K562 (cell line): ENCODE measurements around the gene COL23A1. TPM values are rescaled to one million over a fixed set of nuclear protein-coding genes. Genes with fewer than 3 reads are reported as not detected.

ENCODE experiments used
- ATAC-seq: fragments of 200-7000 bp; cut with Tn5 transposase; 3 replicates; pipeline ENCODE4 v1.9.1; 2020; ENCODE audit warnings: moderate library complexity
- BruUV-seq: library from RNA; stranded (reverse); fragments of 400-500 nt; replicated peaks from 2 replicates; lab custom pipeline; 2021; lab: Mats Ljungman, UMichigan
- CTCF ChIA-PET: fragments of 300-600 bp; formaldehyde crosslinking; extraction: SDS; loops from one replicate; lab custom pipeline; 2021; ENCODE audit warnings: low intra/inter-chr PET ratio; lab: Yijun Ruan, JAX
- POLR2A ChIA-PET: fragments of 300-600, 350-650 bp; sonication (Branson Sonifier 250); formaldehyde crosslinking; extraction: SDS; loops from one replicate; lab custom pipeline; 2021; ENCODE audit warnings: antibody characterized with exemption, inconsistent platforms; lab: Yijun Ruan, JAX
- DNase-seq, 4 experiments: peaks; one replicate each; pipeline versions ENCODE4 v3.0.0 to v3.0.0-alpha.2; 2011 to 2018; ENCODE audit warnings: low spot score in 3 of 4, mixed read lengths in 3 of 4; ENCODE audit errors: extremely low read depth in 1 of 4
- FAIRE-seq: peaks from 2 replicates; lab custom pipeline; 2011; peaks lifted over from hg19 to GRCh38; lab: Jason Lieb, UNC
- H2AFZ ChIP-seq: 2 replicates; pipeline ENCODE4 v1.6.0; 2011; ENCODE audit warnings: low read depth, low read length, control low read depth, inconsistent platforms
- H3K27ac ChIP-seq: fragments of 200-600 bp; 3 replicates; pipeline ENCODE4 v1.8.0; 2011; ENCODE audit warnings: low read depth, mild to moderate bottlenecking, control low read depth, inconsistent platforms, low read length, moderate library complexity, mixed read lengths; ENCODE audit errors: extremely low read depth
- H3K27me3 ChIP-seq, 2 experiments: fragments of 300-600 bp in 1 of 2; 2 replicates in 1 of 2; 3 replicates in 1 of 2; pipeline versions ENCODE4 v1.6.0 to v1.8.0; 2011; ENCODE audit warnings: inconsistent platforms in 2 of 2, low read length in 2 of 2, mild to moderate bottlenecking in 1 of 2, mixed read lengths in 1 of 2, moderate library complexity in 1 of 2; ENCODE audit not compliant: control insufficient read depth in 2 of 2, insufficient read depth in 2 of 2
- H3K36me3 ChIP-seq: fragments of 300-600 bp; 3 replicates; pipeline ENCODE4 v1.8.0; 2011; ENCODE audit warnings: mild to moderate bottlenecking, low read length, inconsistent platforms; ENCODE audit not compliant: control insufficient read depth, insufficient read depth
- H3K4me1 ChIP-seq, 2 experiments: fragments of 200-600 bp in 1 of 2; replicated peaks in 1 of 2; 2 replicates in 1 of 2; 3 replicates in 1 of 2; pipeline versions ENCODE4 v1.5.1 to v1.8.0; 2011; ENCODE audit warnings: inconsistent platforms in 2 of 2, low read length in 2 of 2, mild to moderate bottlenecking in 1 of 2, mixed read lengths in 1 of 2, moderate library complexity in 1 of 2; ENCODE audit not compliant: control insufficient read depth in 2 of 2, insufficient read depth in 2 of 2
- H3K4me2 ChIP-seq: 2 replicates; pipeline ENCODE4 v1.6.1; 2011; ENCODE audit warnings: low read length, control low read depth, inconsistent platforms, mixed read lengths; ENCODE audit not compliant: insufficient read depth
- H3K4me3 ChIP-seq: fragments of 200-600 bp; sonication (generic), shearing (Covaris generic); 2 replicates; pipeline ENCODE4 v1.5.1; 2016; ENCODE audit warnings: control low read depth, inconsistent platforms
- H3K79me2 ChIP-seq: fragments of 200-600 bp; 3 replicates; pipeline ENCODE4 v1.8.0; 2011; ENCODE audit warnings: low read length, inconsistent platforms; ENCODE audit not compliant: control insufficient read depth, insufficient read depth
- H3K9ac ChIP-seq, 2 experiments: 2 replicates each; pipeline versions ENCODE4 v1.6.0 to v1.6.1; 2011; ENCODE audit warnings: low read depth in 2 of 2, low read length in 2 of 2, control low read depth in 1 of 2, inconsistent platforms in 1 of 2, mild to moderate bottlenecking in 1 of 2, mixed read lengths in 1 of 2; ENCODE audit not compliant: insufficient read depth in 1 of 2
- H3K9me1 ChIP-seq: one replicate; pipeline ENCODE4 v1.6.0; 2011; ENCODE audit warnings: inconsistent platforms, mild to moderate bottlenecking, low read length, moderate library complexity; ENCODE audit not compliant: control insufficient read depth, insufficient read depth
- H3K9me3 ChIP-seq: replicated peaks from 2 replicates; pipeline ENCODE4 v1.5.1; 2011; ENCODE audit warnings: low read depth, low read length, inconsistent platforms; ENCODE audit not compliant: control insufficient read depth, insufficient read depth
- H4K20me1 ChIP-seq: replicated peaks from 2 replicates; pipeline ENCODE4 v1.6.1; 2011; ENCODE audit warnings: low read length, inconsistent platforms, mixed read lengths; ENCODE audit not compliant: control insufficient read depth, insufficient read depth
- CBFA2T3 ChIP-seq: fragments of 450-650 bp; IDR thresholded peaks from 2 replicates; pipeline ENCODE4 v1.6.1; 2017
- EHMT2 ChIP-seq: fragments of 450-650 bp; IDR thresholded peaks from 2 replicates; pipeline ENCODE4 v1.6.1; 2018; ENCODE audit warnings: antibody characterized with exemption
- GMEB1 ChIP-seq: fragments of 250-450 bp; sonication (Bioruptor Pico); IDR thresholded peaks from 2 replicates; pipeline ENCODE4 v1.4.0; 2020; ENCODE audit warnings: mild to moderate bottlenecking
- HNRNPK ChIP-seq: fragments of 200-400 bp; formaldehyde crosslinking; IDR thresholded peaks from one replicate; pipeline ENCODE4 v1.6.1; 2018; ENCODE audit warnings: mild to moderate bottlenecking, low read depth, low read length; ENCODE audit not compliant: poor library complexity, severe bottlenecking
- ILF3 ChIP-seq: fragments of 450-650 bp; IDR thresholded peaks from 2 replicates; pipeline ENCODE4 v1.6.1; 2018; ENCODE audit warnings: antibody characterized with exemption, mild to moderate bottlenecking, moderate library complexity, borderline replicate concordance
- JUN ChIP-seq, 2 experiments: sonication (generic) in 1 of 2; formaldehyde crosslinking in 1 of 2; IDR thresholded peaks; 2 replicates each; pipeline versions ENCODE4 v1.6.1 to v1.8.0; 2012 to 2022; ENCODE audit warnings: borderline replicate concordance in 2 of 2, mild to moderate bottlenecking in 2 of 2, improper control_type of control experiment in 1 of 2, low read depth in 1 of 2, low read length in 1 of 2, missing genetic modification reagents in 1 of 2
- PHF8 ChIP-seq: fragments of 200-600 bp; sonication (generic); IDR thresholded peaks from 2 replicates; pipeline ENCODE4 v1.6.1; 2012; ENCODE audit warnings: mixed run types, mild to moderate bottlenecking, inconsistent platforms, low read length, moderate library complexity, borderline replicate concordance
- SREBF1 ChIP-seq: fragments of 150-350 bp; IDR thresholded peaks from 2 replicates; pipeline ENCODE4 v1.6.1; 2014; ENCODE audit warnings: antibody characterized with exemption, low read depth, low read length, borderline replicate concordance
- TAF1 ChIP-seq: IDR thresholded peaks from 2 replicates; pipeline ENCODE4 v1.6.1; 2011; ENCODE audit warnings: mild to moderate bottlenecking, low read length, moderate library complexity; ENCODE audit not compliant: insufficient read depth, control insufficient read depth, severe bottlenecking; ENCODE audit errors: extremely low read depth
- TCF7 ChIP-seq: sonication (generic); IDR thresholded peaks from 2 replicates; pipeline ENCODE4 v1.6.1; 2016; ENCODE audit warnings: antibody characterized with exemption, borderline replicate concordance
- ZNF280A ChIP-seq: fragments of 450-650 bp; IDR thresholded peaks from 2 replicates; pipeline ENCODE4 v1.6.1; 2018; ENCODE audit warnings: mild to moderate bottlenecking, low read depth; ENCODE audit not compliant: partially characterized antibody
- WGBS: fragments of 100-300 bp; shearing (Covaris generic); methylation state at CpG from one replicate; pipeline ENCODE4 v1.1.6; 2016; ENCODE audit warnings: low coverage, mixed read lengths; ENCODE audit not compliant: insufficient coverage; ENCODE audit errors: missing lambda C conversion rate; 5-methylcytosine and 5-hydroxymethylcytosine counted together
- in situ Hi-C: fragments of 300-500 bp; cut with MboI; formaldehyde crosslinking; loops from 4 replicates; pipeline ENCODE4 v1.15.0; 2018; ENCODE audit warnings: inconsistent platforms, mixed read lengths
- intact Hi-C: fragments of 100-400 bp; cut with micrococcal nuclease; formaldehyde crosslinking; loops from 2 replicates; pipeline ENCODE4 v1.14.2; 2022
- polyA plus RNA-seq, 8 experiments: library from polyadenylated mRNA; depleted of rRNA in 4 of 8; stranded (reverse) in 5 of 8; unstranded in 3 of 8; fragments of >200 nt; fragmentation: Nextera tagmentation in 2 of 8; fragmentation: Illumina TruSeq in 1 of 8; extraction: Ambion mirVana in 2 of 8; extraction: Trizol in 1 of 8; gene quantifications; 2 replicates each; pipeline versions ENCODE4 v1.2.1 to v1.2.3, GENCODE V29; 2011 to 2014; ENCODE audit warnings: inconsistent platforms in 1 of 8, missing spikeins in 1 of 8
- total RNA-seq, 7 experiments: library from RNA; depleted of rRNA in 6 of 7; stranded (reverse); fragments of >200 nt in 6 of 7; fragmentation: Illumina TruSeq in 2 of 7; extraction: Trizol in 2 of 7; gene quantifications; 2 replicates each; pipeline versions ENCODE4 v1.2.1 to v1.2.3, GENCODE V29; 2011 to 2021; ENCODE audit warnings: low replicate concordance in 1 of 7

The COL23A1 gene
- total and polyA plus RNA-seq, 9 of the 15 experiments (the other 6 are each of a cell fraction or from before 2014, with no cell fraction given): 0.09 TPM; not detected in 8

GRCh38 chr5:178245389-178245788 lies 344.8 kb downstream of the COL23A1 start:
- H3K9me3 ChIP-seq: no peaks in the 10 kb centered on the region
- H3K27ac ChIP-seq: no peak overlapping the region
- H3K9me1 ChIP-seq: no peaks in the 10 kb centered on the region
- BruUV-seq: no TSS peak
- peaks cover 0 to 16% of the 10 kb centered on the region in 2 experiments; a peak in 2 of 5 replicates for H3K4me1 ChIP-seq
- no peak overlapping the region for H3K9ac ChIP-seq
- no peak overlapping the region for H2AFZ ChIP-seq
- H3K4me3 ChIP-seq: no peak overlapping the region
- ATAC-seq (no peak), FAIRE-seq (no peak), DNase-seq (no peak)
- no peaks in the 10 kb centered on the region for H3K79me2 ChIP-seq
- no peaks in the 10 kb centered on the region for H3K36me3 ChIP-seq
- intact Hi-C loops: no loop called here
- in situ Hi-C loops: no loop called here
- 3% methylated on average over 2 of the region's 2 CpGs for WGBS
- H3K4me2 ChIP-seq: no peak overlapping the region
- ChIA-PET POLR2A (no interaction called here), CTCF (no interaction called here)
- H4K20me1 ChIP-seq: no peaks in the 10 kb centered on the region; the same call in 1 of the 2 replicates
- no peak for TF ChIP-seq HNRNPK
- TF ChIP-seq PHF8: no peak
- H3K27me3 ChIP-seq: peaks cover 14 to 56% of the 10 kb centered on the region in 2 experiments; a peak in 4 of 5 replicates

GRCh38 chr5:178244576-178244975 lies 345.6 kb downstream of the COL23A1 start:
- WGBS: 6% methylated on average over 2 of the region's 2 CpGs
- Histone ChIP-seq H3K9me3 (no peaks in the 10 kb centered on the region), H3K9me1 (no peaks in the 10 kb centered on the region), H3K79me2 (no peaks in the 10 kb centered on the region), H3K9ac (no peak overlapping the region), H2AFZ (no peak overlapping the region), H4K20me1 (no peaks in the 10 kb centered on the region; the same call in 1 of the 2 replicates), H3K4me3 (no peak overlapping the region), H3K27ac (no peak overlapping the region), H3K27me3 (peaks cover 11 to 48% of the 10 kb centered on the region in 2 experiments; a peak in 4 of 5 replicates), H3K36me3 (no peaks in the 10 kb centered on the region), H3K4me1 (peaks cover 0 to 20% of the 10 kb centered on the region in 2 experiments; a peak in 2 of 5 replicates), H3K4me2 (no peak overlapping the region)
- ChIA-PET CTCF (no interaction called here), POLR2A (interaction anchor here (1.1 kb wide), 1 partner anchor 8 kb away, joined by 3 read pairs; no protein-coding TSS in a partner anchor)
- no peak for ATAC-seq
- no TSS peak for BruUV-seq
- no peak for FAIRE-seq
- intact Hi-C loops (no loop called here), in situ Hi-C loops (no loop called here)
- no peak for DNase-seq
- TF ChIP-seq ILF3 (no peak), JUN (IDR thresholded peaks at IDR 0.05; ENCODE audit: borderline replicate concordance, low read depth, low read length) (no peak), JUN (CRISPR knock-in tag; IDR thresholded peaks at IDR 0.05; ENCODE audit: borderline replicate concordance) (no peak), TAF1 (no peak), EHMT2 (no peak), SREBF1 (no peak), GMEB1 (CRISPR knock-in tag) (no peak), CBFA2T3 (no peak), TCF7 (no peak), ZNF280A (no peak)
